Neural cell (in vitro differentiated cells): ENCODE results near the gene HOXC5. TPM values are rescaled to one million over a fixed set of nuclear protein-coding genes. Genes with fewer than 3 reads are reported as not detected.
A peak's percentile ranks its signal among the peaks of the same experiment; 100 is the strongest.

Experiments
- H2AFZ ChIP-seq: fragments of 200-600, 300-800 bp; sonication (generic), shearing (Covaris generic); 2 replicates; pipeline ENCODE4 v1.6.0; 2014; ENCODE audit warnings: low read depth, mild to moderate bottlenecking, antibody characterized with exemption, low read length, moderate library complexity
- H3F3A ChIP-seq: fragments of 200-600 bp; shearing (Covaris generic); 2 replicates; pipeline ENCODE4 v1.6.1; 2016; ENCODE audit warnings: mild to moderate bottlenecking, moderate library complexity, mixed read lengths, antibody characterized with exemption, low read length; ENCODE audit not compliant: insufficient read depth, poor library complexity, severe bottlenecking
- H3K27ac ChIP-seq: fragments of 200-600, 300-800 bp; sonication (generic), shearing (Covaris generic); 2 replicates; pipeline ENCODE4 v1.5.1; 2014; ENCODE audit warnings: mild to moderate bottlenecking, low read length, moderate library complexity
- H3K27me3 ChIP-seq: fragments of 300-800, 200-600 bp; sonication (generic), shearing (Covaris generic); 2 replicates; pipeline ENCODE4 v1.6.0; 2014; ENCODE audit warnings: mild to moderate bottlenecking, low read depth, low read length, moderate library complexity; ENCODE audit not compliant: insufficient read depth
- H3K36me3 ChIP-seq: fragments of 300-800, 200-600 bp; sonication (generic), shearing (Covaris generic); 2 replicates; pipeline ENCODE4 v1.5.1; 2014; ENCODE audit warnings: mild to moderate bottlenecking, antibody characterized with exemption, low read length, moderate library complexity; ENCODE audit not compliant: insufficient read depth
- H3K4me2 ChIP-seq: fragments of 300-800, 200-600 bp; sonication (generic), shearing (Covaris generic); 2 replicates; pipeline ENCODE4 v1.6.0; 2014; ENCODE audit warnings: mild to moderate bottlenecking, low read length
- H3K4me3 ChIP-seq: fragments of 300-800, 200-600 bp; sonication (generic), shearing (Covaris generic); 2 replicates; pipeline ENCODE4 v1.5.1; 2014; ENCODE audit warnings: mild to moderate bottlenecking, low read length, moderate library complexity
- H3K79me2 ChIP-seq: fragments of 200-600 bp; shearing (Covaris generic); replicated peaks from 2 replicates; pipeline ENCODE4 v1.6.0; 2014; ENCODE audit warnings: mild to moderate bottlenecking, low read length, moderate library complexity; ENCODE audit not compliant: insufficient read depth
- H3K9ac ChIP-seq: fragments of 300-800, 200-600 bp; sonication (generic), shearing (Covaris generic); 2 replicates; pipeline ENCODE4 v1.6.1; 2016; ENCODE audit warnings: mild to moderate bottlenecking, low read length, mixed read lengths
- H3K9me2 ChIP-seq: fragments of 200-600 bp; shearing (Covaris generic); 2 replicates; pipeline ENCODE4 v1.6.1; 2016; ENCODE audit warnings: mild to moderate bottlenecking, low read length, mixed read lengths; ENCODE audit not compliant: insufficient read depth
- H3K9me3 ChIP-seq: fragments of 200-600, 300-800 bp; sonication (generic), shearing (Covaris generic); 2 replicates; pipeline ENCODE4 v1.6.1; 2016; ENCODE audit warnings: mild to moderate bottlenecking, mixed run types, low read length, moderate library complexity, mixed read lengths
- H4K20me1 ChIP-seq: fragments of 200-600 bp; shearing (Covaris generic); 2 replicates; pipeline ENCODE4 v1.6.1; 2016; ENCODE audit warnings: mild to moderate bottlenecking, mixed run types; ENCODE audit not compliant: insufficient read depth
- CTCF ChIP-seq: fragments of 450-650 bp; IDR thresholded peaks from 2 replicates; pipeline ENCODE4 v1.5.1; 2014; ENCODE audit warnings: antibody characterized with exemption, mild to moderate bottlenecking, moderate library complexity; ENCODE audit not compliant: poor library complexity, severe bottlenecking
- EP300 ChIP-seq: fragments of 450-650 bp; conservative IDR thresholded peaks from 2 replicates; pipeline ENCODE4 v1.6.1; 2014; ENCODE audit warnings: antibody characterized with exemption, mild to moderate bottlenecking, moderate library complexity; ENCODE audit not compliant: poor library complexity, severe bottlenecking
- EZH2 ChIP-seq: fragments of 200-600, 300-800 bp; shearing (Covaris generic), sonication (generic); IDR thresholded peaks from 2 replicates; pipeline ENCODE4 v1.6.1; 2014; ENCODE audit warnings: antibody characterized with exemption, low read length, borderline replicate concordance, mild to moderate bottlenecking; ENCODE audit not compliant: insufficient read depth, poor library complexity, severe bottlenecking
- MXI1 ChIP-seq: fragments of 450-650 bp; conservative IDR thresholded peaks from 2 replicates; pipeline ENCODE4 v1.6.1; 2014; ENCODE audit warnings: antibody characterized with exemption, mild to moderate bottlenecking; ENCODE audit not compliant: poor library complexity, severe bottlenecking
- POLR2AphosphoS5 ChIP-seq: IDR thresholded peaks from 2 replicates; pipeline ENCODE4 v1.6.1; 2012
- RAD21 ChIP-seq: fragments of 450-650 bp; conservative IDR thresholded peaks from 2 replicates; pipeline ENCODE4 v1.6.1; 2014; ENCODE audit warnings: antibody characterized with exemption, mild to moderate bottlenecking, moderate library complexity
- REST ChIP-seq: IDR thresholded peaks from 2 replicates; pipeline ENCODE4 v1.6.1; 2012; ENCODE audit warnings: borderline replicate concordance
- SMC3 ChIP-seq: fragments of 450-650 bp; conservative IDR thresholded peaks from 2 replicates; pipeline ENCODE4 v1.6.1; 2014; ENCODE audit warnings: antibody characterized with exemption, mild to moderate bottlenecking, moderate library complexity; ENCODE audit not compliant: poor library complexity
- TAF1 ChIP-seq: IDR thresholded peaks from 2 replicates; pipeline ENCODE4 v1.6.1; 2012; ENCODE audit warnings: low read depth
- polyA plus RNA-seq: library from polyadenylated mRNA; depleted of rRNA; stranded (reverse); fragments of >200 nt; gene quantifications from 2 replicates; pipeline ENCODE4 v1.2.3, GENCODE V29; 2014

HOXC5 gene
- polyA plus RNA-seq, 1 donor from 2014 or later = not detected

GRCh38 chr12:54021432-54022013 is 11.3 kb upstream of the HOXC5 start:
- Histone ChIP-seq H3K9me3 (no peaks in the 10 kb centered on the region), H3K4me3 (no peak overlapping the region), H3F3A (no peaks in the 10 kb centered on the region), H3K9ac (no peak overlapping the region), H2AFZ (no peak overlapping the region), H3K4me2 (no peak overlapping the region), H3K9me2 (no peaks in the 10 kb centered on the region), H3K27ac (no peak overlapping the region), H3K27me3 (peaks cover 99% of the 10 kb centered on the region), H3K79me2 (no peaks in the 10 kb centered on the region), H4K20me1 (no peaks in the 10 kb centered on the region), H3K36me3 (no peaks in the 10 kb centered on the region)
- TF ChIP-seq EP300 (no peak), SMC3 (peak; percentile 12), CTCF (peak; percentile 33)

- TF ChIP-seq EP300 (no peak), CTCF (no peak), TAF1 (no peak), POLR2AphosphoS5 (no peak), REST (no peak), EZH2 (no peak), RAD21 (no peak), MXI1 (no peak), SMC3 (no peak)
These were observed 9.6 kb upstream of the HOXC5 start for GRCh38 chr12:54022960-54023884.

More at GRCh38 chr12:54022960-54023884, 9.6 kb upstream of the HOXC5 start:
- Histone ChIP-seq H4K20me1 (no peaks in the 10 kb centered on the region), H3K4me3 (no peak overlapping the region), H3K9me2 (no peaks in the 10 kb centered on the region), H2AFZ (no peak overlapping the region), H3K9ac (no peak overlapping the region), H3K27ac (no peak overlapping the region), H3K36me3 (no peaks in the 10 kb centered on the region), H3F3A (no peaks in the 10 kb centered on the region), H3K4me2 (no peak overlapping the region), H3K27me3 (peaks cover 99% of the 10 kb centered on the region), H3K9me3 (no peaks in the 10 kb centered on the region), H3K79me2 (no peaks in the 10 kb centered on the region)
